ENCODE data around the gene TRAF5.

TRAF5 gene

GRCh38 chr1:211328084-211328694, 1.6 kb downstream of the TRAF5 start:
- DNase-seq: no peak

GRCh38 chr1:211328866-211329475, 2.3 kb downstream of the TRAF5 start:
- no peak for DNase-seq

GRCh38 chr1:211329764-211330201, 3.1 kb downstream of the TRAF5 start:
- no peak for DNase-seq

GRCh38 chr1:211330282-211330936, 3.8 kb downstream of the TRAF5 start:
- DNase-seq: no peak

GRCh38 chr1:211331011-211331709, 4.5 kb downstream of the TRAF5 start:
- DNase-seq: no peak

GRCh38 chr1:211332036-211332616, 5.5 kb downstream of the TRAF5 start:
- DNase-seq: no peak

- DNase-seq: no peak
These were observed 6.2 kb downstream of the TRAF5 start for GRCh38 chr1:211332830-211333229.

GRCh38 chr1:211333906-211334305, 7.3 kb downstream of the TRAF5 start:
- no peak for DNase-seq

- DNase-seq: no peak
These were observed 8.4 kb downstream of the TRAF5 start for GRCh38 chr1:211334986-211335385.

- DNase-seq: no peak
These were observed 9.0 kb downstream of the TRAF5 start for GRCh38 chr1:211335522-211336157.

GRCh38 chr1:211336161-211336560, 9.5 kb downstream of the TRAF5 start:
- DNase-seq: no peak

- DNase-seq: no peak
These were observed 10.1 kb downstream of the TRAF5 start for GRCh38 chr1:211336775-211337174.

- no peak for DNase-seq
These were observed 11.0 kb downstream of the TRAF5 start for GRCh38 chr1:211337430-211338223.

- no peak for DNase-seq
These were observed 11.6 kb downstream of the TRAF5 start for GRCh38 chr1:211338224-211338620.

- DNase-seq: no peak
These were observed 13.0 kb downstream of the TRAF5 start for GRCh38 chr1:211339631-211340041.

GRCh38 chr1:211340622-211341507, 14.2 kb downstream of the TRAF5 start:
- DNase-seq: no peak

GRCh38 chr1:211341999-211342398, 15.4 kb downstream of the TRAF5 start:
- no peak for DNase-seq

- DNase-seq: no peak
These were observed 17.0 kb downstream of the TRAF5 start for GRCh38 chr1:211343607-211344006.

GRCh38 chr1:211344152-211344618, 17.6 kb downstream of the TRAF5 start:
- no peak for DNase-seq

- DNase-seq: no peak
These were observed 19.1 kb downstream of the TRAF5 start for GRCh38 chr1:211345719-211346118.
